Neutrophil (primary cell): ENCODE measurements around the gene BAIAP2L2.

ENCODE experiments used
- H3K27ac ChIP-seq: fragments of 200-600 bp; sonication (generic); 2 replicates; pipeline ENCODE4 v1.5.1; 2016; ENCODE audit warnings: mild to moderate bottlenecking, moderate library complexity
- H3K27me3 ChIP-seq: fragments of 200-600 bp; sonication (generic); 2 replicates; pipeline ENCODE4 v1.6.0; 2016; ENCODE audit warnings: mild to moderate bottlenecking
- H3K36me3 ChIP-seq: fragments of 200-600 bp; sonication (generic); 2 replicates; pipeline ENCODE4 v1.5.1; 2017
- H3K4me1 ChIP-seq, 2 experiments: fragments of 200-600 bp in 1 of 2; sonication (generic) in 1 of 2; 1 replicate in 1 of 2; 2 replicates in 1 of 2; pipeline versions ENCODE4 v1.5.1 to v1.6.1; 2013 to 2016; ENCODE audit warnings: low read depth in 1 of 2, low read length in 1 of 2, mild to moderate bottlenecking in 1 of 2, moderate library complexity in 1 of 2; ENCODE audit not compliant: control insufficient read depth in 1 of 2, insufficient read depth in 1 of 2
- H3K4me3 ChIP-seq, 2 experiments: fragments of 200-600 bp in 1 of 2; sonication (generic) in 1 of 2; 1 replicate in 1 of 2; 2 replicates in 1 of 2; pipeline ENCODE4 v1.5.1; 2013 to 2016; ENCODE audit warnings: low read depth in 1 of 2, low read length in 1 of 2, mild to moderate bottlenecking in 1 of 2, moderate library complexity in 1 of 2
- H3K9me3 ChIP-seq: fragments of 200-600 bp; sonication (generic); 2 replicates; pipeline ENCODE4 v1.5.1; 2016
- CTCF ChIP-seq: fragments of 200-600 bp; sonication (generic); IDR thresholded peaks from 2 replicates; pipeline ENCODE4 v1.5.1; 2016; ENCODE audit warnings: antibody characterized with exemption

The BAIAP2L2 gene

GRCh38 chr22:38035530-38035885 lies 75.0 kb downstream of the BAIAP2L2 start:
- no peaks in the 10 kb centered on the region for H3K27me3 ChIP-seq
- peaks cover 4 to 5% of the 10 kb centered on the region in 2 experiments for H3K4me1 ChIP-seq
- no peak overlapping the region for H3K4me3 ChIP-seq
- no peak for TF ChIP-seq CTCF
- H3K9me3 ChIP-seq: no peaks in the 10 kb centered on the region
- H3K27ac ChIP-seq: no peak overlapping the region
- no peaks in the 10 kb centered on the region for H3K36me3 ChIP-seq
